DMS53 (cell line): ENCODE measurements around the gene RNASE11.
"Not testable (repeated sequence)": the region's sequence is repeated elsewhere in the genome, so short reads cannot be mapped to it uniquely, and the experiment has no call there.

ENCODE experiments used
- DNase-seq: peaks from one replicate; lab custom pipeline; 2025; lab: John Stamatoyannopoulos, UW

Gene RNASE11

GRCh38 chr14:20587489-20588154 lies at the start of gene RNASE11:
Gene RNASE11, minus strand, starts transcription at chr14:20588001.
- no peak for DNase-seq

GRCh38 chr14:20632831-20633691 lies 45.3 kb upstream of the RNASE11 start:
- peak; percentile 50 for DNase-seq

DNA sequence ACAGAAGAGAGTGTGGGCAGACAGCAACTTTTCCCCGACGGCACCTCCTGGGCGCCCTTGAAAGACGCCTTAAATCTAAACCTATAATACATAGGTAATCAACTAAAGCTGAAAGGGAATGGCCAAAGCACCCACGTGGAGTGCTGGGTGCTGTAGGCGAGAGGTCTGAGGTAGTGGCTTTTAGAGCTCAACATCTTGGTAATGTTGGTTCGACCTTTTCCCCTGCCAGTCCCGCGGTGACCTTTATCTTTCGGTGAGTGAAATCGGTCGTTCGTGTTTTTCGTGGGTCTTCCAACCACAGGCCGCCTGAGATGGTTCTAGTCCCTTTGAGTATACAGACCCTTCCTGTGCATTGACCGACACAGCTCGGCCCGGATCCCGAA lies 44.6 kb upstream of the RNASE11 start:
- DNase-seq, result peak; percentile 23

DNA sequence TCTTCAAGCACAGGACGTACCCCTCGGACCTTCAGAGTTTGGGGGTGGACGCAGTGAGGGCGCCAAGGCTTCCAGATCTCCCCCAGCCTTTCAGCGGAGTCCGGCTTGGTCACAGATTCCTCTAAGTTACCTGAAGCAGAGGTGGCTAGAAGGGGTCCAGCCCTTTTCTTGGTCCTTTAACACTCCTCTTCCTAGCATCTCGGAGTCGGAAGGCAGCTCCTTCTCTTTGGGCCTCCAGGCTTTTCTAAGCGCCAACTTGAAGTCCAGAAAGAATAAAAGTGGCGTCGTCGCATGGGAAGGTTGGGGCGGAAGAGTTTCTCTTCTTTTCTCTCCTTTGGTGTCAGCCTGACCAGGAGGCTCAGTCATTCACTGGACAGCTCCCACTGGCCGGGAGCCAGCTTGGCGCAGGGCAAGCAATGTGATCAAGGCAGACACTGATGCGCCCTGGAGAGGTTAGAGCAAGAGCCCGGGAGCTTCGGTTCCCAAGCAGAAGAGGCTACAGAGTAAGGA lies 44.1 kb upstream of the RNASE11 start:
- DNase-seq, result peak; percentile 29

GRCh38 chr14:20631023-20631879 lies 43.5 kb upstream of the RNASE11 start:
- DNase-seq, result peak; percentile 27

- peak; percentile 24 for DNase-seq
Observed at GRCh38 chr14:20630340-20631022, 42.7 kb upstream of the RNASE11 start.

DNA sequence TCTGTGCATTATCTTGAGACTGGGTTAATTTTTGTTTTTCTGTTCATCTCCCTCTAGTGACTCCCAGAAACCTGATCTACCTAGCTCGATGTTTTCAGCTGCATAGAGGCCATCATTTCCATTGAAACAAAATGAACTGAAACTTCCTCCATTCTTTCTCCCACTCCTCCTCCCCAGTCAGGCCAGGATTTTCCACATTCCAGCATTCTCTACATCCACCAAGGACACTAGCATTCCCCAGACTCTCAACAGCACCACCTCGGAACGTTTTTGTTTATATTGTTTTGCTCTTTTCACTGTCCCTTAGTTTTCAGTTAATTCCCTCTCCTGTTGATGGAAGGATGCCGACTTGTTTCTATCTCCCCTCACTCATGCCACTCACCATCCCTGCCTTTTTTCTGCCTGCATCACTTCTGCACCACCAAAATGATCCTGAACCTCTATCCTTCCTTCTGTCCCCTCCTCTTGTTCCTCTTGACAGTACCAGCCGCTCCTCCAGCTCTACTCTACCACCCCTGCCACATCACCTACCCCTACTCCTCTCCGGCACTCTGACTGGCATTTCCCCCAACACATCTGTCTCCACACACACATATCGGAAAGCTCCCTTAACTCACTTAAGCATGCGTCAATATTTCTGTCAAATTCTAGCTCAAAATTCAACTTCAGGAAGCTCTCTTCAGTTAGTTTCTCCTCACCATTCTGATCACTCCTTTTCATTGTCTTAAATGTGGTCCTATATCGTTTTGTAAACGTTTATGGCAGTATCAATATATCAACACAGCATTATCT lies 40.5 kb upstream of the RNASE11 start:
- no peak for DNase-seq

DNA sequence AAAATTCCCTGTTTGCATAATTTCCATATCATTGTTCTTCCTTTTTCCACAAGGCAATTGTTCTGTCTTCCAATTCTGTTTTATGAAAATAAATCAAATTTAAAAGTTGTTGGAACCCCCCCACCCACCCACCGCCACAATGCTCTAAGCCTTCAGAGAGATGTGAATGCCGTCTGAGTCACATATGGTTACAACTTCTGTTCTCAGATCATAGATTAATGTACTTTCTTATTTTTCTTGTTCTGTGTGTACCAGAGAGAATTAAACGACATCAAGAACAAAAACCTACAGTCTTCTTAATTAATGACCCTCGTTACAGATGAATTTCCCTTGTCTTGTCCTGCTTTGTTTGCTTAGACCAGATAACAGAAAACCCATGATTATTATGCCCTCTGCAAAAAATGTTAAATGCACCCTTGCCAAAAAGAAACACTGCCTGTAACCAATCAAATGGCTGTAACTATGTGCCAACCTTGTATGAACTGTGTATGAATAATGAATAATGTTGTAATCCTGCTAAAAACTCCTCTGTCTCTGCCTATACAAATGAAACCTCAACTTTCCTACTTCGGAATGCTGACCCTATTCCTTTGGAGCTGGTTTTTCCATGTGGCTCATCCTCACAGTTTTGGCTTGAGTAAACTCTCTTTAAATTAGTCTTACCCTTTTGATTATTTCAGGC lies 39.7 kb upstream of the RNASE11 start:
- no peak for DNase-seq

GRCh38 chr14:20626274-20626673 lies 38.5 kb upstream of the RNASE11 start:
- no peak for DNase-seq

DNA sequence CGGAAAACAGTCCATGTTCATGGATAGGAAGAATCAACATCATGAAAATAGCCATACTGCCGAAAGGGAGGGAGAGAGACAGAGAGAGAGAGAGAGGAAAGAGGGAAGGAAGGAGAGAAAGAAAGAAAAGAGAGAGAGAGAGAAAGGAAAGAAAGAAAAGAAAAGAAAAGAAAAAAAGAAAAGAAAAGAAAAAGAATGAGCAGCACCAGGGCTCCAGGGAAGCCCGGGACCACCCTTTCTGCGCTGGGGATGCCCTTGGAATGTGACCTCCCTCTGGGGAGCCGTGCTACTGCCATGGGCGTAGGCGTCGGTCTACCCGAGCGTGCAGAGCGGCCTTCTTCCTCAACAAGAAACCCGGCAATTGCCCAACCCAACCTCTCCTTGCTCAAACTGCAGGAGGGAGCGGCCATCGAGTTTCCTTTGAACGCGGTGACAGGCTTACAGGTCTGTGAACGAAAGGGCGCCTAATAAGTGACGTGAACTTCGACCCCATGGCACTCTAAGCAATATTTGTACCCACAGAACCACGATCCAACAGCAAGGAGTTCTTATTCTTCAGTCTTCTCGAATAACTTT lies 36.8 kb upstream of the RNASE11 start:
- DNase-seq, result peak; percentile 1

- no peak for DNase-seq
Observed at GRCh38 chr14:20623798-20624197, 36.0 kb upstream of the RNASE11 start.

DNA sequence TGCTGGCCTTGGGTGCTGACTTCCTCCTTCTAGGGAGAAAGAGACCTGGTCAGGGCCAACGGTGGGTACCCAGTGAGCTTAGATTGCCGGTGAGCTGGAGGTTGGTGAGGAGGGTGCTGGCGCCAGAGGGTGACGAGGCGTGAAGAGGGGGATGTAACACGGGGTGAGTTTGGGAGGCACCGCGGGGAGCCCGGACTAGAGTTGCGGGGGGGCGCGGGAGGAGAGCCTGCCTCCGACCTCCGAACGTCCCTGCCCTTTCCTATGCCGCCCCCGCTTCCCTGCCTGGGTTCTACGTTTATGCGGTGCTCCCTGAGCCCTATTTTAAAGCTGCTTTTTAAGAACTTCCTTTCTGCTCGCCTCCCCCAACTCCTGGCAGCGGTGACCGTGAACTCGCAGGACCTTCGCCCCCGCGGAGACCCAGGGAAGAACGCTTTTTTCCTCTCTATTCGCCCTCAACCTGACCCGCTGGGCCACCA lies 35.1 kb upstream of the RNASE11 start:
- DNase-seq, result no peak

DNA sequence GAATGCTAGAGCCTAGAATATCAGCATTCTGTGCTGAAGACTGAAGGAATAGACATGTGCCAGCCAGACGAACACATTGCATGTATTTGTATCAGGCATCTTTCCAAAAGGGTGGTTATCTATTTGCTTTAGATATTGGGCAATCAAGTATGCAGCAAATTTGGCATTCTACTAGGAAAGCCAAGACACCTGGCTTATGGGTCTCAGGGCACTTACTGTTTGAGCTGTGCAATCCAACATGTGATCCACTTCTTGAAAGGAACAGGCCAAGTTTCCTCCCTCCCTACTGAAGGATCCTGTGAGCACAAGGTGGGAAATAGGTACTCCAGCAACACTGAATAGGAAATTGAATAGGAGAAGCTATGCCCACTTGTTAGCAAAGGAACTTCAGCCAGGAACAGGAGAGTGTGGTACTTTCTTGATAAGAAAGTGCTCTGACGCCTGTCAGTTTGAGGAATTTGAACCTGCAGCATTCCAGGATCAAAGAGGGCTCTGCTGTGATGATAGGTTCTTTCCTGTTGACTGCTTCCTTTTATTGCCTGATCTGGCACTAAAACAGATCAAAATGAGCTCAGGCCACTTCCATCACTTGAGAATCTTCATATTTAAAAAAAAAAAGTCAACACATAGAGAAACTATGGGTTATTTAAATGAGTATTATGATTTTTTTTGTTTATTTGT lies 33.1 kb upstream of the RNASE11 start:
- no peak for DNase-seq

DNA sequence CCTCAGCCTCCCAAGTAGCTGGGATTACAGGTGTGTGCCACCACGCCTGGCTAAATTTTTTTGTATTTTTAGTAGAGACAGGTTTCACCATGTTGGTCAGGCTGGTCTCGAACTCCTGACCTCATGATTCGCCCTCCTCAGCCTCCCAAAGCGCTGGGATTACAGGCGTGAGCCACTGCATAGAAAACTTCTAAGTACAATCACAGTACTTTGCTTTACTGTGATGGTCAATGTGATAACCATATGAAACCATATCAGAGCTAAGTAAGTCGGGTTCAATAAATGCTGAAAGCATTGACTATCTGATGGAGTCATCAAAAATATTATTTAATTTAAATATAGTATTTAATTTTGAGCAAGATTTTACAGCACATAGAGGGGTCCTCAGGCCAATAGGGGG lies 31.9 kb upstream of the RNASE11 start:
- DNase-seq, result not testable (repeated sequence)

DNA sequence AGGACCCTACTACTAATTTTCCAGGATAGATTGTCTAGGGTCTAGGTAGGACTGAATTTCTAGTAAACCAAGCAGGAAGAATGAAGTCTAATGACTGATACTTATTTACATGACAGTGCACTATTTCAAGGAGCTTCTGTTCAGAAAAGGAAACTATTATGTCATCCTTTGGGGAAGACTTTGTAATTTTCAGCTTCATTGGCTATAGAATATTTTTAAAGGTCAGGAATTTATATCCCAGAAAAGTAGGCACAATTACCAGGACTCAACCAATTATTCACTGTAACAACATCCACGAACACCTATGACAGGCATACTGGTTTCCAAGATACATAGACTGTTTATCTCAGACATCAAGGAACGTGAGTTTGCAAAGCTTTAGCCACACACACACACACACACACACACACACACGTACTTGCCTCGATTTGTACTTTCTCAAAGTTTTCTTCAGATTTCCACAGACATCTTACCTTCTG lies 30.5 kb upstream of the RNASE11 start:
- DNase-seq, result no peak

- no peak for DNase-seq
Observed at GRCh38 chr14:20617138-20618003, 29.6 kb upstream of the RNASE11 start.

DNA sequence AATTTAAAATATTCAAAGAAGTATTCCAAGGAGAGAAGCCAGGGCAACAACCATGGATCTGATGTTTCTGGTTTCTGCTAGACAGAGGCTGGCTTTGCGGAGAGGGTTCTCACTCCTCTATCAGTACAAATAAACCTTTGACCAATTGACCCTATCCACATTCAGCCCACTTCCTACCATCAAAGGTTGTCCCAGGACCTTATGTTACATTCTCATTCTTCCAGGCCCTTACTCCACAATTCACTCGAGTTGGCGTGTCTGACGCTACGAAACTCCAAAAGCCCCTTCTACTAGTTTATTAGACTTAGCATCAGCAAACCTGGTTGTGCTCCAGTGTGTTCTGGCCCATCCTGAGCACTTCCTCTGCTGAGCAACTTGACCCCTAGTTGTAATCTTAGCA lies 28.2 kb upstream of the RNASE11 start:
- DNase-seq, result no peak
